ENCODE measurements around the gene TBC1D1.

DNA sequence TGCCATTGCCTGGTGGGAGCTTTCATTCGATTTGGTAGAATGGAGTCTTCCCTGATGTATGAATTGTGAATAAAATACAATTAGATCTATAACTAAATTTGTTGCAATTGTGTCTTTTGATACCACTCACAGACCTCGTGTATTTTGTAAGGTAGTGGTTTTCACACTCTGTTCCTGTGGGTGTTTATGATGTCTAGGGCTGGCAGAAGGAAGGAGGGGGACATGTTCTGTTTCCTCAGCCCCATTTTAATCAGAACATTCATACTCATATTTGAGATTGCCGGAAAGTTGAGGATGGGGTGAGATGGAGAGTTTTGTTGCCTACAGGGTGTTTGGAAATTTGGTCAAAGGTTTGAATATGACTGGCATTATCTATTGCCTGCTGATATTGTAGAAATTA lies 112.2 kb downstream of the TBC1D1 start:
- TF ChIP-seq, protein P1, sequence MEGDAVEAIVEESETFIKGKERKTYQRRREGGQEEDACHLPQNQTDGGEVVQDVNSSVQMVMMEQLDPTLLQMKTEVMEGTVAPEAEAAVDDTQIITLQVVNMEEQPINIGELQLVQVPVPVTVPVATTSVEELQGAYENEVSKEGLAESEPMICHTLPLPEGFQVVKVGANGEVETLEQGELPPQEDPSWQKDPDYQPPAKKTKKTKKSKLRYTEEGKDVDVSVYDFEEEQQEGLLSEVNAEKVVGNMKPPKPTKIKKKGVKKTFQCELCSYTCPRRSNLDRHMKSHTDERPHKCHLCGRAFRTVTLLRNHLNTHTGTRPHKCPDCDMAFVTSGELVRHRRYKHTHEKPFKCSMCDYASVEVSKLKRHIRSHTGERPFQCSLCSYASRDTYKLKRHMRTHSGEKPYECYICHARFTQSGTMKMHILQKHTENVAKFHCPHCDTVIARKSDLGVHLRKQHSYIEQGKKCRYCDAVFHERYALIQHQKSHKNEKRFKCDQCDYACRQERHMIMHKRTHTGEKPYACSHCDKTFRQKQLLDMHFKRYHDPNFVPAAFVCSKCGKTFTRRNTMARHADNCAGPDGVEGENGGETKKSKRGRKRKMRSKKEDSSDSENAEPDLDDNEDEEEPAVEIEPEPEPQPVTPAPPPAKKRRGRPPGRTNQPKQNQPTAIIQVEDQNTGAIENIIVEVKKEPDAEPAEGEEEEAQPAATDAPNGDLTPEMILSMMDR (conservative IDR thresholded peaks at IDR 0.05; ENCODE audit: low read depth, low read length) = no peak
- no peak for TF ChIP-seq EZH2 (IDR thresholded peaks at IDR 0.05; ENCODE audit: borderline replicate concordance, low read depth, low read length, poor library complexity, severe bottlenecking)
